GM04504 (cell line): ENCODE measurements around the gene MYLK.

ENCODE experiments used
- DNase-seq: peaks from one replicate; pipeline ENCODE4 v3.0.0-alpha.2; 2012; ENCODE audit warnings: low read depth

Gene MYLK

GRCh38 chr3:123793425-123793824 is 90.7 kb downstream of the MYLK start:
- DNase-seq: no peak

- no peak for DNase-seq
Measured at GRCh38 chr3:123792473-123793201, 91.5 kb downstream of the MYLK start.

GRCh38 chr3:123791898-123792297 is 92.2 kb downstream of the MYLK start:
- no peak for DNase-seq

GRCh38 chr3:123791417-123791816 is 92.7 kb downstream of the MYLK start:
- no peak for DNase-seq

GRCh38 chr3:123791073-123791370 is 93.1 kb downstream of the MYLK start:
- no peak for DNase-seq

- no peak for DNase-seq
Measured at GRCh38 chr3:123790254-123791072, 93.7 kb downstream of the MYLK start.

GRCh38 chr3:123789760-123790159 is 94.4 kb downstream of the MYLK start:
- DNase-seq: peak; percentile 68

GRCh38 chr3:123789160-123789559 is 95.0 kb downstream of the MYLK start:
- no peak for DNase-seq

- no peak for DNase-seq
Measured at GRCh38 chr3:123788710-123789109, 95.4 kb downstream of the MYLK start.

- no peak for DNase-seq
Measured at GRCh38 chr3:123787133-123787532, 97.0 kb downstream of the MYLK start.

- DNase-seq: no peak
Measured at GRCh38 chr3:123785602-123786001, 98.5 kb downstream of the MYLK start.

- DNase-seq: no peak
Measured at GRCh38 chr3:123783811-123784210, 100.3 kb downstream of the MYLK start.

- DNase-seq: no peak
Measured at GRCh38 chr3:123783050-123783689, 101.0 kb downstream of the MYLK start.

GRCh38 chr3:123782488-123782887 is 101.6 kb downstream of the MYLK start:
- no peak for DNase-seq

GRCh38 chr3:123781571-123782275 is 102.4 kb downstream of the MYLK start:
- DNase-seq: no peak

GRCh38 chr3:123781138-123781537 is 103.0 kb downstream of the MYLK start:
- no peak for DNase-seq

GRCh38 chr3:123780656-123781055 is 103.5 kb downstream of the MYLK start:
- DNase-seq: no peak

GRCh38 chr3:123779655-123780231 is 104.4 kb downstream of the MYLK start:
- no peak for DNase-seq

- DNase-seq: no peak
Measured at GRCh38 chr3:123778991-123779622, 105.0 kb downstream of the MYLK start.

- DNase-seq: no peak
Measured at GRCh38 chr3:123778525-123778924, 105.6 kb downstream of the MYLK start.

- DNase-seq: no peak
Measured at GRCh38 chr3:123776071-123776782, 107.9 kb downstream of the MYLK start.
